ENCODE results near the gene CHRM4.

Gene CHRM4

DNA sequence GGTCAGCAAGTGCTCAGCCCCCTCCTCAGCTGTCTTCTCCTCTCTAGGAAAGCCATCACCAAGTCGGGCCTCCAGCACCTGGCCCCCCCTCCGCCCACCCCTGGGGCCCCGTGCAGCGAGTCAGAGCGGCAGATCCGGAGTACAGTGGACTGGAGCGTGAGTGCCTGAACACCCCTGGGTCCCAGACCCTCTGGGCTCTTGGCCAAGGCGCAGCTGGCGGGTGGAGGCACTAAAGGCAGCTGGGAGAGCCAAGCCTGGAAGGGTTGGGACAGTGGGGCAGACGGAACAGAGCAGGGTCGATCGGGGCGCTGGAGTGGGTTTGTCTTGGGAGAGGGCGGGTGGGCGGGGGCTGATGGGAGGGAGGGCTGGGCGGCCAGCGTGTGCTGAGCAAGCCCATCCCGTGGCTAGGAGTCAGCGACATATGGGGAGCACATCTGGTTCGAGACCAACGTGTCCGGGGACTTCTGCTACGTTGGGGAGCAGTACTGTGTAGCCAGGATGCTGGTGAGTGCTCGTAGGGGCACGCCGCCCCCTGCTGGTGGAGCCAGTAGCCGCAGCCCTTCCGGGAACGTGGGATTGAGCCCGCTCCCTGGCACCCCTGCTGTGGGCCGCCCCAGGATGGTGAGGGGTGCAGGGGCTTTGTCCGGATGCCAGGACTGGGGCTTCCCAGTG is 24.2 kb downstream of the CHRM4 start:
- no peak for DNase-seq (ENCODE audit: low read depth)

DNA sequence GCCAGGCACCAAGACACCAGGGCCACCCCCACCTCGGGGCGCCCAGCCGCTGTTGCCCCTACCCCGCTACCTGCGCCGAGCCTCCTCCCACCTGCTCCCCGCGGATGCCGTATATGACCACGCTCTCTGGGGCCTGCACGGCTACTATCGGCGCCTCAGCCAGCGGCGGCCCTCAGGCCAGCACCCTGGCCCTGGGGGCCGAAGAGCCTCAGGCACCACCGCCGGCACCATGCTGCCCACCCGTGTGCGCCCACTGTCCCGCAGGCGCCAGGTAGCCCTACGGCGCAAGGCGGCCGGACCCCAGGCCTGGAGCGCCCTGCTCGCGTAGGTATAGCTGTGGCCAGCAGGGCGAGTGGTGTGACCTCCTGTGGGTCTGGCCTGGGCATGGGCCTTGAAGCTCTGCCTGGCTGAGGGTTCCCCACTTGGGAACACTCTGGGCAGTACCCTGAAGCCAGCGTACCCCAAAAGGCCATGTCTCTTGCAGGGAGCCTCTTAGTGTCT is 24.9 kb downstream of the CHRM4 start:
- no peak for DNase-seq (ENCODE audit: low read depth)

DNA sequence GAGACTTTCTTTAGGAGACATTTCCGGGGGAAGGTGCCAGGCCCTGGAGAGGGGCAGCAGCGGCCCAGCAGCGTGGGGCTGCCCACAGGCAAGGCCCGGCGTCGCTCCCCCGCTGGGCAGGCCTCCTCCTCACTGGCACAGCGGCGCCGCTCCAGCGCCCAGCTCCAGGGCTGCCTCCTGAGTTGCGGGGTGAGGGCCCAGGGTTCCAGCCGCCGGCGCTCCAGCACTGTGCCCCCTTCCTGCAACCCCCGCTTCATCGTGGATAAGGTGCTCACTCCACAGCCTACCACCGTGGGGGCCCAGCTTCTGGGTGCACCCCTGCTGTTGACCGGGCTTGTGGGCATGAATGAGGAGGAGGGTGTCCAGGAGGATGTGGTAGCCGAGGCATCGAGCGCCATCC is 25.3 kb downstream of the CHRM4 start:
- no peak for DNase-seq (ENCODE audit: low read depth)

DNA sequence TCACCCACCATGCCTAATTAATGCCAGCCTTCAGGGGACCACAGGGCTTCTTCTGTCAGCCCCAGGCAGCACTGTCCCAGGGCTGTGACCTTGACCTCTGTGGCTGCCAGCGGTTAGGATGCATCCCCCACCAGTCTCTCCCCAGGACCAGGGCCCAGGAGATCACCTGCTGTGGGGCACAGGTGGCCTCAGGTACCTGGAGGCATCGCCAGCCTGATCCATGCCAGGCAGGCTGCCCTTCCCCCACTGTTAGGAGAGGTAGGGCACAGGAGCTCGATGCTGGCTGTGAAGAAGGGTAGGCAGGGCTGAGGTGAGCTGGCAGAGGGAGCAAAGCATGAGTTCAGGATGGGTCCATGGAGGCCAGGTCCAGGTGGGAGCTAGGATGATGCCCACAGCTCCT is 26.8 kb downstream of the CHRM4 start:
- DNase-seq (ENCODE audit: low read depth), result no peak

DNA sequence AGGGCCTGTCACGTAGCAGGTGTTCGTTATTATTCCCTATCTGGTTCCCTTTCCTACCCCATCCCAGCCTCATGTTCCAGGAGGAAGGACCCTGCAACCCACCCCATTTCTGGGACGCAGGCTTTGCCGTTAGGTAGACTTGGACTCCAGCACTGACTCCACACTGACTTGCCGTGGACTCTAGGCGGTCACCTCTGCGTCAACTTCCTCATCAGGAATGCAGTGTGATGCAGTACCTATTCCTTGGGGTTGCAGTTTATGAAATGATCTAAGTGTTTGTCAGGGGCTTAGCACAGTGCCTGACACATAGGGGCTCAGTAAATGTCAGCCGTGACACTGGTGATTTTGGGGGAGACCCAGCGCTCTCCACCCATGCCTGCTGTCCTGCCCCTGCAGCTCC is 27.5 kb downstream of the CHRM4 start:
- no peak for DNase-seq (ENCODE audit: low read depth)

DNA sequence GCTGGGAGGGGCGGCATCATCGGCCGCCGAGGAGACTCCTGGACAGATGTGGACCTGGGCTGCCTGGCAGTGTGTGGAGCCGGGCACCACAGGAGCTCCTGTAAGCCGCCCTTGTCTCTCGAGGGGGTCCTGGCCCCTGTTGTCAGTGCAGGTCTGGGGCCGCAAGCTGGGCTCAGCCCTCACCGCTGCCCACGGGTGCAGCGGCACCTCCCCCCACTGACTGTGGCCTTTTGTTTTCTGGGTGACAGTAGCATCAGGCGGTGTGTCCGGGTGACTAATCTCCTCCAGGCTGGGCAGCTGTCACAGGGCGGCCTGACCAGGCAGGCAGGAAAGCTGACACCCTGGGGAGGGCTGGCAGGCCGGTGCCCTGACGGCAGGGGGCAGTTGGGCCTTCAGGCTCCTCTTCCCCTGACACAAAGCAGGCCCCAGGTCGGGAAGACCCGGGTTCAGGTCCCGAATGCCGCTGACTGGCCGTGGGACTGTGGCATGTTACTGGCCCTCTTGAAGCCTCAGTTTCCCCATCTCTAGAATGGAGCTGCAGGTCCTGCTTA is 28.0 kb downstream of the CHRM4 start:
- DNase-seq (ENCODE audit: low read depth), result no peak

DNA sequence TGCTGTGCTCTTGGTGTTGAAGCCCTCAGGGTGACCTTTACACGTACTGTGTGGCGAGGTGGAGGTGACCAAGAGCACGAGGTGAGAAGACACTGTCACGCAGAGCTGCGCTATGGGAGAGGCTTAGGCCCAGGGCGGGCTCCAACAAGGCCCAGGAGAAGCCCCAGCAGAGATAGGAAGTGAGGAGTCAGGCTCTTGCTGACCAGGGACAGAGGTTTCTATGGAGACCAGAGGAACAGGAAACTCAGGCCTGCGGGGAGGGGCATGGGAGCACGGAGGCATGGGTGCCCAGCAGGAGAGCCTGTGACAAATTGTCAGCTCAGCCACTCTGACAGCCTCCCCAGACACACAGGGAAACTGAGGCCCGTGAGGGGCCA is 28.6 kb downstream of the CHRM4 start:
- no peak for DNase-seq (ENCODE audit: low read depth)

DNA sequence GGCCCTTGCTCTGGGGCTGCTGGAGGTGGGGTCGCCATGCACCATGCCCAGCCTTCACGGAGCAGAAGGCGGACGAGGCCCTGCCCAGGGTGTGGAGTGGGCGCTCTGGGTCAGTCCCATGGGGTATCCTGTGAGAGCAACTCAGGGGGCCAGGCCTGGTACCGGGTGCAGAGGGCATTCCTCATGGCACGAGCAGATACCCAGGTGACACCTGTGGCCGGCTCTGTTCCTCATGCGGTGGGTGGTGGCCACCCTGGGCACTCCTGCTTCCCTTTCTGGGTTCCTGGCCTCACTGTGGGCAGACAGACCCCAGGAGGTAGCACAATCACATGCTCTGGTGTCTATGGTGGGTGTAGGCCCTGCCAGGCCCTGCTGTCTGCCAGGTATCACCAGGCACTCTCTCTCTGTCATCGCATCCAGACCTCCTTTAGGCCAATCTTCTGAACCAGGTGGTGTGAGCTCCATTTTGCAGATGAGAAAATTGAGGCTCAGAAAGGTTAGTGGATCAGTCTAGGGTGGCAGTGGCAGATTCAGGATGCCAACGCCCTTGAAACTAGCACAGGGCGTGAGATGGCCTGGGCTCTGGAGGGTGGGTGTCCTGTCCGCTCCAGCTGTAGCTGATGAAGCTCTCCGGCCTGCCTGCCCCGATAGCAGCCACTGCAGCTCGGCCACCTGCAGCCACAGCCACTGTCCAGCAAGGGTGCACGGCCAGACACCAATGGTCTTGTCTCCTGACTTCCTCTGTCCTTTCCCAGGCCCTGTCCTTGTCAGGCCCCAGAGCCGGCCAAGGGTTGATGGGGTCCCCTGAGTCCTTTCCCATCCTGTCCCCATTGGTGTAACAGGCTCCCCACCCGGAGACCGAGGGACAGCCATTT is 29.2 kb downstream of the CHRM4 start:
- no peak for DNase-seq (ENCODE audit: low read depth)

DNA sequence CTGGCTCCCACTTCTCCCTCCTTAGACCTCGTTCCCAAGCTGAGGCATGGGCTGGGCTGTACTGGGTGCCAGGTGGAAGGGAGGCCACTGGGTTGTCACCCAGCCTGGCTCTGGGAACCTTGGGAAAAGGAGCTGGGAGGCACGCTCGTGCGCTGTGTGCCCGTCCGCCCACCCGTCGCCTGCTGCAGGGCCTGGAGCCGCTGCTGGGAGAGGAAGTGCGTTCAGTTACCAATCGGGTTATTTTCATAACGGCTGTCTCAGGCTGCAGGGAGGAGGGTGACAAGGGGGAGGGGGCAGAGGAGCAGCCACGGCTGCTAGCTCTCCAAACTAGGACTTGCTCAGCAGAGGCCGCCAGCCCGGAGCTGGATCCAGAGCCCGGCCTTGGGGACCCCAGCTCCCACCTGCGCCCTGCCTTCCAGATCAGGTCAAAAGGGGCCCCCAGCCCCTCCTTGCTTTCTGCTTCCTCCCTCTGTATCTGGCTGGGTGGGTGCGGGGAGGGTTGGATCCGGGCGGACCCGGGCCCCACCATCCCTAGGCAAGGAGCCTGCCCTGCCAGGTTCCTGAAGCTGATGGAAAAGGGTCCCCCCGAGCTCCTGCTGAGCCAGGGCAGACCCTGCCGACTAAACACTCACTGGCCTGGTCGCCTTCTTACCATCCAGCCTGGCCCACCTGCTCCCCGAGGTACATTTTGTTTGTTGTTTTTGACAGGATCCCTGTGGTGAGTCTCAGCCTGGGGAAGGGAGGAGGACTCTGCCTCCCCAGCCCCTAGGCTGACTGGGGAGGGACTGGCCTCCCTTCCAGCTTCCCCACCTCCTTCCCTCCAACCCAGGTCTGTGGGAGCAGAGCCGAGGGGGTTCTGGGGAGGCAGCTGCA is 30.1 kb downstream of the CHRM4 start:
- DNase-seq (ENCODE audit: low read depth), result no peak

DNA sequence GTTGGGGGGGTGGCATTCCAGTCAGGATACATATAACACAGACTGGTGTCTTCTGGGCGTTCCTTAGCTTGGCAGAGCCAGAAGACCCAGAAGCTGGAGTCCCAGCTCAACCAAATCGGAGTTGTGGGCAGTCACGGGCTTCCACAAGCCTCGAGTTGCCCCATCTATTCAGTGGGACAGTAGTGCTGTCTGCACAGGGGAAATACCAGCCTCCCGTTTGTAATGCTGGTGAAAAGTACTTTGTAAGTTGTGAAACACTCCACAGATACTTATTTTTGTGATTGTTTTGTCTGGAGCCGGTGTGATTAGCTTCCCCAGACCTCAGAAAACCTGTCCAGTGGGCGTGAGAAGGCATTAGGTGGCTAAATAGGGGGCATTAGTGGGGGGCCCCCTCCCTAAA is 30.7 kb downstream of the CHRM4 start:
- DNase-seq (ENCODE audit: low read depth), result no peak

DNA sequence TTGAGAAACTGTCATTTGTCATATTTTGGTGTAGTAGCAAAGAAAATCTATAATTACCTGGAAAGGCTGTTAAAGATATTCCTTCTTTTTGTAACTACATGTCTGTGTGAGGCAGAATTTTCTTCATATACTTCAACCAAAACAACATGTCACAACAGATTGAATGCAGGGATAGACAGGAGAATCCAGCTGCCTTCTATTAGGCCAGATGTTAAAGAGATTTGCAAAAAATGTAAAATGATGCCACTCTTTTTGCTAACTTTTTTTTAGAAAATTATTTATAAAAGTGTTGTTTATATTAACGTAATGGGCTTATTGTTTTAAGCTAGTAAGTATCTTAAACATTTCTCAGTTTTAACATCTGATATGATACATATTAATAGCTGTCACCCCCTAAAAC is 31.6 kb downstream of the CHRM4 start:
- DNase-seq (ENCODE audit: low read depth), result no peak

DNA sequence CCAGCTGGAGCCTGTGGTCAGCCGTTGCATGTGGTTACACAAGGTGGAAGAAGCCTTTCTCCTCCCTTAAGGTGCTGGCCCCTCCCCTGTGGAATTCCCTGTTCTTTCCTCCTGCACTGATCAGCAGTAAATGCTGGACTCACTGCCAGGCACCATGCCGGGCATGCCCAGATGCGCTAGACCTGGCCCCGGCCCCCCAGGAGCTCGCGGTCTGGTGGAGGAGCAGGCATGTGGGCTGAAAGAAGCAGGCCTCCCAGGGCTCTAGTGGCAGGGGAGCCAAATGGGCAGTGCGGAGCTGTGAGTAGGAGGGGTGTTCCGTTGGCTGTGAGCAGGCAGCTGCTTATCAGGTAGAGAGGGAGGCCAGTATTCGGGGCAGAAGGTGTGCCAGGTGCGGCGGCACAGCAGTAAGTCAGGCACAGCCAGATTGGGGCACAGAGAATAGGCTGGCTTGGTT is 34.1 kb downstream of the CHRM4 start:
- DNase-seq (ENCODE audit: low read depth), result no peak

DNA sequence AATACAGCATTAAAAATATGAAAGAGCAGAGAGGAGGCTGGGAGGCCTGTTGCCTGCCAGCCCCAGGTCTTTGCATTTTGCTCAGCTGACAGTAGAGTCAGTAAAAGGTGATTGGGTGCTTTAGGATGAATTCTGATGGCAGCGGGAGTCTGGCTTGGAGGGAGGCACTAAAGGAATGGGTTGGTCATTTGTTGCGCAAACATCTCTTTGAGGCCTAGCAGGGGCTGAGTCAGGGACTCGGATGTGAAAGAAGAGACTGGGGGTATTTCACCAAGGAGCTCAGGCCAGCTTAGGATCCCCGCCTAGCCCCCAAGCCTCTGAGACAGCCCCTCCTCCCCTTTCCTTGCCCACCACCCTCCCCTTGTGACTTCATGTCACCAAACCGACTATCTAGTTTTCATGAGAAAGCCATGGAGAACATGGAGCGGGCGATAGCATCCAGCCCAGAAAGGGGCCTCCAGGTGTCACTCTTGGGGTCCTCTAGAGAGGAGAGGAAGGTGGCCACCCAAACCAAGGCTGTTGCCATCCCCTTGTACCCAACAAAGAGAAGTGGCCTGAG is 34.6 kb downstream of the CHRM4 start:
- no peak for DNase-seq (ENCODE audit: low read depth)

DNA sequence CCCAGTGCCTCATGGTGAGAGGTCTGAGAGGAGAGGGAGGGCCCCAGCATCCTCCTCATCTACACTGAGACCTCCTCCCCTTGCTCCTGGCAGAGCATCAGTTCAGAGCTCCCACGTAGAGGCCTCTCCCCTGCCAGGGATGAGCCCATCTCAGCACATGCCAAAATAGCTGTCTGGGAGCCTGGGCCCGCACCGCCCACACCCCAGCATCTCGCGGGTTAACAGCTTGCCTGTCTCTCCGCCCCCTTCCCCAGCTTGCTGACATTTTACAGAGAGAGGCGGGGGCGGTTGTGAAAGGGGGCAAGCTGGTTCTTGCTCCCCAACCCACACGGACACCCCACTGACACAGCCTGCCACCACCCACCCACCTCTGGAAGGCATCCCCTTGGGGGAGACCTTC is 37.9 kb downstream of the CHRM4 start:
- no peak for DNase-seq (ENCODE audit: low read depth)

DNA sequence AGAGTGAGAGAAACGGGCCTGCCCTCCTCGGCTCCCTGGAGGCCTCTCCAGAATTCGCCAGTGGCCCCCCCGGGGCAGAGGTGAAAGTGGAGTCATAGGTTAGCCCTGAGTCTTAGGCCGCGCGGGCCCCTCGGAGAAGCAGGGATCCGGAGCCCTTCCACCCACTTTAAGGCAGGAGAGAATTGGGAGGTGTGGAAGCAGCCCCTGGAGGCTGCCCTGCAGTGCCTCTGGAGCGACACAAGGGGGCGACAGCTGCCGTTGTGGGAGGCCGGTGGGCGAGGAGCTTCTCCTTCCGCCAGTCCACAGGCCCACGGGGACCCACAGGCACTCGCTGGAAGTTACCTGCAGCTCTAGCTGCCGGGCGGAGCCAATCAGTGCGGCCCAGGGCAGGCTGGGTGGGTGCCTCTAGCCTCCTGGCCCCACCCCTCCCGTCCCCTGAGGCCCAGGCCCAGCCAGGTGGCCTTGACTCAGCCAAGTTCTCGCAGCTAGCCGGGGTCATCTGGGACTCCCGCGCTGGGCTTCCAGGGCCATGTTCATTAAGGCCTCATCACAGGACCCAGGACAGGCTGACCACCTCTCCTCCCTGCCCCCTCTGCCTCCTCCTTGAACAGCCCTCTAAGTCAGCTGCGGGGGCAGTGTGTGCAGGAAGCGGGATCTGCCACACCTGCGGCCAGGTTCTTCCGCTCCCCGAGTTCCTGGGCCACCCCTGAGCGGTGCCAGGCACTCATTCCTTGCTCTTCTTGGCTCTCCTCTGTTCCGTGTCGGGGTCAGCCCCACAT is 39.3 kb downstream of the CHRM4 start:
- no peak for DNase-seq (ENCODE audit: low read depth)

DNA sequence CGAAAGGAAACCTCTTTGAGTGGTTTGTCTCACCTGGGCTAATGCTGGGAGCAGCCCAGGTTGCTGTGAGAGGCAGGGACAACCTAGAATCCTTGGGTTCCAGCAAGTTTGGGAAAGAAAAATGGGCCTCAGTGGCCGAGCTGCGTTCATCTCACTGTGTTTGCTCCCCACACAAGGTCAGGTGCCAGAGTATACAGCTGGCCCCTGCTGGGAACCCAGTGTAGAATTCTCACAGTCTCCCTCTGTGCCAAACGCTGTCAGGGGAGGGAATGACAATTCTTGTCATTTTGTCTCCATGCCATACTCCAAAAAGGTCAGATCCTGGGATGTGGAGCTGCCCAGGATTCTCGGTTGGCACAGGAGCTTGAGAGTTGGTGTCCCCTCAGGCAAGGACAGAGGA is 40.0 kb downstream of the CHRM4 start:
- DNase-seq (ENCODE audit: low read depth), result no peak

DNA sequence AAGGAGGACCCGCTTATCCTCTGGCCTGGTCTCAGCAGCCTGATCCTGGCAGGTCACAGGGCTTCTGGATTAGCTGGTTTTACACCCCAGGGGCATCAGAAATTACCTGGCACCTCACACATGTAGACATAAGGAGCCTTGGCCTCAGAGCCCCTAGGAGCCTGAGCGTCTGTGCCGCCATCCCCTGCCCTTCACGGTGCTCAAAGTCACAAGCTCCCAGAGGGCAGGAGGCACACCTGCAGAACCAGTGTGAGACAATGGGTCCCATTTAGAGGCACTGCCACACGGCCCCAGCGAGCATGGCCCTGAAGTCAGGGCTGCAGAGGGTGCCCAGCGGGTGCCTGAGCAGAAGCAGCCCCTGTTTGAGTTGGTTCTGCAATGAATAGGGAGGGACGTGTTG is 40.4 kb downstream of the CHRM4 start:
- DNase-seq (ENCODE audit: low read depth), result no peak

DNA sequence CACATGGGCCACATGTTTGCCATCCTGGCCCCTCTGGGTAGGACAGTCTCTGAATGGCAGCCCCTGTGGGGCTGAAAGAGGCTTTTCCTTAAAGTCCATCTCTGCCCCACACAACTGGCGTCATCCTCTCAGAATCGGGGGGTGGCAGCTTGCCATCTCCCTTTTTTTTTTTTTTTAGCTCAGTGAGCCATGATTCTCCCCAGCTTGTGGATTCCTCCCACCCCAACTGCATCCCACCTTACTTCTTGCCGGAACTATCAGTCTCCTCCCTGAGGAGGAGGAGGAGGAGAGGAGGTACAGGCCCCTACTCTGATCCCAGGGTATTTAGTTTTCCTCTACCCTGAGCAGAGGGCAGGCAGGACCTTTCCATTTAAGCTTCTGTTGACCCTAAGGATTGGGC is 40.9 kb downstream of the CHRM4 start:
- DNase-seq (ENCODE audit: low read depth), result no peak

DNA sequence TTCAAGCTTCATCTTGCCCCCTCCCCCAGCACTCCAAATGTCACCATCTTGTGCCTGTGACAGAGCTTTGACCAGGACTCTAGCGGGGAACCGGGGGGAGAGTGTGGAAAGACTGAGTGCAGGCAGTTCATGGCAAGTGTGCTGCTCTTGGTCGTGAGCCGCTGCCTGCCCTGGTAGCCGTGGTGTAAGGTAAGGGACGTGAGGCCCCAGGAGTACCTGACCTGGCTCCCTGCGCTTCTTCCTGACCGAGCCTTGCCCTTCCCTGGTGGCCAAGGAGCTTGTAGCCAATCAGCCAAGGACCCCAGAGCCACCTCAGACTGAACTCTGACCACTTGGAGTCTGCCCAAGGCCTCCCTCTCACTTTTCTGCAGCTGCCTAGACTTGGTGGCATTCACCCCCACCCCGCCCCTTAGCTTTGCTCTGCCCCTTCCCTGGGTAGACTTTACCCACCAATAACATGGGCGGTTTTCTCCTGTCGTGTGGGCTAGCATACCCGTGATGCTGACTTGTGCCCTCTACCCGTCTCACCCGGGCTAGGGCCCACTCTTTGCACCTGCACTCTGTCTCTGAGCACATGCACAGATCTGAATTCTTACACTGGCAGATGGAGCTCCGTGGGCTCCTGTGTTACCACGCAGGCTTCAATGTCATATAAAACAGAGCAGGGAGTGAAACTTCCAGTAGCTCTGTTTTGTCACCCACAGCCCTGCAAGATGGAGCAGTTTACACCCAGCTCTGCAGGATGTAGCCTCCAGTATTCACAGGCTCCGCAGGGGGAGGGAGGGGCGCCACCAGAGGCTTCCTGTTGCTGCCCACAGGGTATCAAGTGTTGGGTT is 42.8 kb downstream of the CHRM4 start:
- no peak for DNase-seq (ENCODE audit: low read depth)

DNA sequence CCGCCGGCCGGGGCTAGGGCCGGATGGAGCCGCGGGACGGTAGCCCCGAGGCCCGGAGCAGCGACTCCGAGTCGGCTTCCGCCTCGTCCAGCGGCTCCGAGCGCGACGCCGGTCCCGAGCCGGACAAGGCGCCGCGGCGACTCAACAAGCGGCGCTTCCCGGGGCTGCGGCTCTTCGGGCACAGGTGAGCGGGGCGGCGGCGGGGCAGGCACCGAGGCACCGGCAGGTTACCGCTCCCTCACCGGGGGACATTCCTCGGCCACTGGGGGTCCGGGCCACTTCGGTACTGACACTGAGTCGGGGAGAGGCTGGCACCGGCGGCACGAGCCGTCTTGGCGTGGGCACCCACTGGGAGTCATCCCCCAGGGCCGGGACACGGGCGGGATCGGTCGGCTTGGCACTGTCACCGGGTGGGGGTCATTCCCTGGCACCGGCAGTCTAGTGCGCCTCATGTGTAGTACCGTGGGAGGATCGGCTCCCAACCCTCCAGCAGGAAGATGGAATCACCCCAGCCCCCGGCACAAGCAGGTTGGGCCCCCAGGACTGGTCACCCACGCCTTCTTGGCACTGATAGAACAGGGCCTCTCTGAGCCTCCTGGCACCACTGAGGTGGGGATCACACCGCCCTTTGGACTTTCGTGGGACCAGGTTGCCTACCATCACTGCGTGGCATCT is 43.8 kb downstream of the CHRM4 start:
- DNase-seq (ENCODE audit: low read depth), result no peak
